Measurements from ENCODE around the gene FAM20B.

DNA sequence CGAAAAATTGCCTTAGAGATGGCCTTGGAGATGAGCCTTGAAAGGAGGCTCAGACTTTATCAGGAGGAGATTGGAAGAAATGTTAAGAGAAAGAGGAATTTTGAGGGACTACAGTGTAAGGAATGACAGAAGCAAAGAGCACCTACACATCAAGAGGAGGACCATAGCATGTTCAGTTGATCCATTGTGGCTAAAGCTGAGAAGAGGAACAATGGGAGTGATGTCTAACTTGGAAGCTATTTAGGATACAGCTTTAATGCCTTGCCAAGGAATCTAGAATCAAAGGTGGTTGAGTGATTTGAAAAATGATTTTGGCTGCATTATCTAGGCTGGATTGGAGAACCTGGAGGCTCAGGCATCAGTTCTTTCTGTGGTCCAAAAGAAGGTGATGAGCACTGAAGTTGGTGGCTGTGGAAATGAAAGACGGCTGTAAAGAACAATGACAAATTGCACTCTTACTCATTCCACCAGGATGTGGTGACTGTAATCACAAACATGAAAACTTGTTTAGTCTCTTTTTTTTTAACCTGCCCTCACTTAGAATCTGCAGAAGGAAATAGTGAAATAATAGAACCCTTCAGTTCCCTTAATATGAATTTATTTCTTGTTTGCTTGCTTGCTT lies 11.3 kb downstream of the FAM20B start:
- TF ChIP-seq, protein P1, sequence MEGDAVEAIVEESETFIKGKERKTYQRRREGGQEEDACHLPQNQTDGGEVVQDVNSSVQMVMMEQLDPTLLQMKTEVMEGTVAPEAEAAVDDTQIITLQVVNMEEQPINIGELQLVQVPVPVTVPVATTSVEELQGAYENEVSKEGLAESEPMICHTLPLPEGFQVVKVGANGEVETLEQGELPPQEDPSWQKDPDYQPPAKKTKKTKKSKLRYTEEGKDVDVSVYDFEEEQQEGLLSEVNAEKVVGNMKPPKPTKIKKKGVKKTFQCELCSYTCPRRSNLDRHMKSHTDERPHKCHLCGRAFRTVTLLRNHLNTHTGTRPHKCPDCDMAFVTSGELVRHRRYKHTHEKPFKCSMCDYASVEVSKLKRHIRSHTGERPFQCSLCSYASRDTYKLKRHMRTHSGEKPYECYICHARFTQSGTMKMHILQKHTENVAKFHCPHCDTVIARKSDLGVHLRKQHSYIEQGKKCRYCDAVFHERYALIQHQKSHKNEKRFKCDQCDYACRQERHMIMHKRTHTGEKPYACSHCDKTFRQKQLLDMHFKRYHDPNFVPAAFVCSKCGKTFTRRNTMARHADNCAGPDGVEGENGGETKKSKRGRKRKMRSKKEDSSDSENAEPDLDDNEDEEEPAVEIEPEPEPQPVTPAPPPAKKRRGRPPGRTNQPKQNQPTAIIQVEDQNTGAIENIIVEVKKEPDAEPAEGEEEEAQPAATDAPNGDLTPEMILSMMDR (IDR thresholded peaks at IDR 0.05), result no peak
- TF ChIP-seq POLR2A (IDR thresholded peaks at IDR 0.05), result no peak
